CD4-positive, CD25-positive, alpha-beta regulatory T cell (primary cell): ENCODE data around the gene MSI2. TPM values are rescaled to one million over a fixed set of nuclear protein-coding genes. Genes with fewer than 3 reads are reported as not detected.

Source experiments
- ATAC-seq, 2 donors: fragments of 150-1000 bp; cut with Tn5 transposase; one replicate each; pipeline ENCODE4 v1.10.0; 2021; ENCODE audit warnings: low read depth in 2 of 2, moderate number of reproducible peaks in 2 of 2, moderate library complexity in 1 of 2
- DNase-seq, 3 donors: peaks; one replicate each; pipeline versions ENCODE4 v3.0.0 to v3.0.0-alpha.2; 2012 to 2022; ENCODE audit warnings: mixed read lengths in 1 of 3
- H3K27ac ChIP-seq: one replicate; pipeline ENCODE4 v1.7.0; 2013; ENCODE audit warnings: mild to moderate bottlenecking, low read length; ENCODE audit not compliant: insufficient read depth, poor library complexity, severe bottlenecking
- H3K27me3 ChIP-seq: one replicate; pipeline ENCODE4 v1.7.0; 2013; ENCODE audit warnings: low read length; ENCODE audit not compliant: control insufficient read depth, insufficient read depth
- H3K36me3 ChIP-seq: one replicate; pipeline ENCODE4 v1.7.0; 2013; ENCODE audit warnings: mild to moderate bottlenecking, low read length, moderate library complexity; ENCODE audit not compliant: control insufficient read depth, insufficient read depth
- H3K4me1 ChIP-seq: 2 replicates; pipeline ENCODE4 v1.7.0; 2013; ENCODE audit warnings: mild to moderate bottlenecking, low read length; ENCODE audit not compliant: insufficient read depth, control insufficient read depth, poor library complexity, severe bottlenecking
- H3K4me3 ChIP-seq: one replicate; pipeline ENCODE4 v1.7.0; 2013; ENCODE audit warnings: low read depth, mild to moderate bottlenecking, low read length, moderate library complexity
- H3K9me3 ChIP-seq, 2 experiments: 1 replicate in 1 of 2; 2 replicates in 1 of 2; pipeline ENCODE4 v1.7.0; 2013; ENCODE audit warnings: low read length in 2 of 2, mild to moderate bottlenecking in 1 of 2, moderate library complexity in 1 of 2; ENCODE audit not compliant: control insufficient read depth in 2 of 2
- H3K27ac Mint-ChIP-seq, 3 donors: one replicate each; pipeline ENCODE4 v1.8.0; 2020 to 2022; ENCODE audit warnings: mild to moderate bottlenecking in 3 of 3, mixed read lengths in 3 of 3, moderate library complexity in 2 of 3
- H3K27me3 Mint-ChIP-seq: one replicate; pipeline ENCODE4 v1.8.0; 2022; ENCODE audit warnings: mild to moderate bottlenecking, mixed read lengths
- H3K36me3 Mint-ChIP-seq: one replicate; pipeline ENCODE4 v1.8.0; 2020; ENCODE audit warnings: mixed read lengths
- H3K4me1 Mint-ChIP-seq, 4 donors: one replicate each; pipeline ENCODE4 v1.8.0; 2020 to 2022; ENCODE audit warnings: mixed read lengths in 4 of 4, mild to moderate bottlenecking in 1 of 4
- H3K4me3 Mint-ChIP-seq, 4 donors: one replicate each; pipeline ENCODE4 v1.8.0; 2020 to 2022; ENCODE audit warnings: mild to moderate bottlenecking in 4 of 4, mixed read lengths in 4 of 4, moderate library complexity in 3 of 4
- H3K9me3 Mint-ChIP-seq, 7 donors: one replicate each; pipeline ENCODE4 v1.8.0; 2020 to 2022; ENCODE audit warnings: mixed read lengths in 7 of 7, mild to moderate bottlenecking in 3 of 7, moderate library complexity in 2 of 7
- polyA plus RNA-seq, 4 donors: library from polyadenylated mRNA; unstranded; fragments of 300-500 nt; fragmentation: Illumina TruSeq; gene quantifications; one replicate each; pipeline ENCODE4 v1.2.3, GENCODE V29; 2021
- total RNA-seq: library from RNA; stranded (reverse); gene quantifications from one replicate; pipeline ENCODE4 v1.2.3, GENCODE V29; 2022

MSI2 gene
- total and polyA plus RNA-seq, 5 donors from 2014 or later: 3.2 to 177 (median 3.4) TPM

- H3K4me1 Mint-ChIP-seq: peaks cover 23 to 49% (median 33%) of the 10 kb centered on the region in 4 donors
Observed at GRCh38 chr17:57342963-57343589, 86.8 kb downstream of the MSI2 start.

GRCh38 chr17:57343717-57344116, 87.4 kb downstream of the MSI2 start:
- H3K36me3 ChIP-seq: peaks cover 15% of the 10 kb centered on the region
- peaks cover 4% of the 10 kb centered on the region for H3K4me1 ChIP-seq
- Mint-ChIP-seq H3K36me3 (peaks cover 49% of the 10 kb centered on the region), H3K9me3 (no peaks in the 10 kb centered on the region), H3K4me3 (no peak overlapping the region), H3K27ac (no peak overlapping the region), H3K27me3 (no peaks in the 10 kb centered on the region), H3K4me1 (peaks cover 23 to 54% (median 31%) of the 10 kb centered on the region in 4 donors)
- no peak overlapping the region for H3K4me3 ChIP-seq
- ATAC-seq: no peak
- H3K27ac ChIP-seq: no peak overlapping the region
- no peak for DNase-seq
- no peaks in the 10 kb centered on the region for H3K27me3 ChIP-seq
- H3K9me3 ChIP-seq: no peaks in the 10 kb centered on the region

More at GRCh38 chr17:57342963-57343589, 86.8 kb downstream of the MSI2 start:
- Histone ChIP-seq H3K4me1 (peaks cover 5% of the 10 kb centered on the region), H3K36me3 (peaks cover 10% of the 10 kb centered on the region), H3K27ac (no peak overlapping the region), H3K27me3 (no peaks in the 10 kb centered on the region), H3K4me3 (no peak overlapping the region), H3K9me3 (no peaks in the 10 kb centered on the region)
- DNase-seq (no peak), ATAC-seq (no peak)
- H3K27ac Mint-ChIP-seq: no peak overlapping the region
- H3K4me3 Mint-ChIP-seq: no peak overlapping the region
- no peaks in the 10 kb centered on the region for H3K9me3 Mint-ChIP-seq
- H3K27me3 Mint-ChIP-seq: no peaks in the 10 kb centered on the region
- H3K36me3 Mint-ChIP-seq: peaks cover 45% of the 10 kb centered on the region

DNA sequence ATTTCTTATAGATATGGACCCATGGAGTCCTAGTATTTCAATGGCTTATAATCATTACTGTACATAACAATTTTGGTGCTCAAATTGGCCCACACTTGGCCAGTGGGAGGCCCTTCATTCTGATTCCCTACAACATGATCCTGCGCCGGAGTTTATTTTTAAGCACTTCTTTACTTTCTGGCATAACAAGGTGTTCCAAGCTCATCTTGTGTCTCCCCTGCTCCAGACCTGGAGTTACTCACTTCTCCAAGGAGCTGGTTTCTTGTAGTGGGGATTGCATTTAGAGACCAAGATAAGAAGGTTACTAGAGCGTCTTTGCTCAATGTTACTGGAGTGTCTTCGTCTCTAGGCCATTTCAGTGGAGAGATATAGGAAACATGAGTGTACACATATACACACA, 87.9 kb downstream of the MSI2 start:
- no peak overlapping the region for H3K27ac Mint-ChIP-seq

GRCh38 chr17:57349541-57350247, 93.4 kb downstream of the MSI2 start:
- Histone ChIP-seq H3K36me3 (peaks cover 13% of the 10 kb centered on the region), H3K27me3 (no peaks in the 10 kb centered on the region), H3K4me1 (peaks cover 4% of the 10 kb centered on the region), H3K4me3 (no peak overlapping the region), H3K9me3 (no peaks in the 10 kb centered on the region), H3K27ac (no peak overlapping the region)
- H3K27ac Mint-ChIP-seq: peak overlapping the region in 1 of 3 donors; percentile 96
- DNase-seq (no peak), ATAC-seq (no peak)
- peak overlapping the region in 1 of 4 donors; percentile 45 for H3K4me3 Mint-ChIP-seq
- H3K27me3 Mint-ChIP-seq: no peaks in the 10 kb centered on the region
- H3K9me3 Mint-ChIP-seq: no peaks in the 10 kb centered on the region
- H3K4me1 Mint-ChIP-seq: peaks cover 18 to 50% (median 38%) of the 10 kb centered on the region in 4 donors
- peaks cover 48% of the 10 kb centered on the region for H3K36me3 Mint-ChIP-seq

More for the DNA sequence above, 87.9 kb downstream of the MSI2 start:
- DNase-seq: no peak
- H3K27ac ChIP-seq: no peak overlapping the region
- H3K4me1 Mint-ChIP-seq: peaks cover 20 to 56% (median 30%) of the 10 kb centered on the region in 4 donors
- peaks cover 15% of the 10 kb centered on the region for H3K36me3 ChIP-seq
- no peaks in the 10 kb centered on the region for H3K27me3 Mint-ChIP-seq
- no peak for ATAC-seq
- no peaks in the 10 kb centered on the region for H3K4me1 ChIP-seq
- H3K27me3 ChIP-seq: no peaks in the 10 kb centered on the region
- no peak overlapping the region for H3K4me3 Mint-ChIP-seq
- peaks cover 49% of the 10 kb centered on the region for H3K36me3 Mint-ChIP-seq
- no peaks in the 10 kb centered on the region for H3K9me3 ChIP-seq
- H3K9me3 Mint-ChIP-seq: no peaks in the 10 kb centered on the region
- no peak overlapping the region for H3K4me3 ChIP-seq

- H3K27ac Mint-ChIP-seq: peak overlapping the region in 2 of 3 donors; percentile 36 to 87
- H3K36me3 Mint-ChIP-seq: peaks cover 48% of the 10 kb centered on the region
- ATAC-seq (no peak), DNase-seq (no peak)
- Histone ChIP-seq H3K4me3 (no peak overlapping the region), H3K36me3 (peaks cover 13% of the 10 kb centered on the region), H3K27ac (no peak overlapping the region), H3K4me1 (peaks cover 9% of the 10 kb centered on the region), H3K9me3 (no peaks in the 10 kb centered on the region), H3K27me3 (no peaks in the 10 kb centered on the region)
- H3K4me1 Mint-ChIP-seq: peaks cover 23 to 56% (median 40%) of the 10 kb centered on the region in 4 donors
- no peaks in the 10 kb centered on the region for H3K27me3 Mint-ChIP-seq
- H3K9me3 Mint-ChIP-seq: no peaks in the 10 kb centered on the region
- H3K4me3 Mint-ChIP-seq: no peak overlapping the region
Observed at GRCh38 chr17:57350266-57350665, 93.9 kb downstream of the MSI2 start.

GRCh38 chr17:57352665-57353175, 96.4 kb downstream of the MSI2 start:
- peaks cover 14% of the 10 kb centered on the region for H3K36me3 ChIP-seq
- H3K4me1 Mint-ChIP-seq: peaks cover 26 to 78% (median 53%) of the 10 kb centered on the region in 4 donors
- ATAC-seq: no peak
- no peak overlapping the region for H3K4me3 Mint-ChIP-seq
- no peak overlapping the region for H3K27ac ChIP-seq
- H3K36me3 Mint-ChIP-seq: peaks cover 37% of the 10 kb centered on the region
- no peak overlapping the region for H3K4me3 ChIP-seq
- peak overlapping the region in 2 of 3 donors; percentile 29 to 61 for H3K27ac Mint-ChIP-seq
- H3K27me3 Mint-ChIP-seq: no peaks in the 10 kb centered on the region
- DNase-seq: no peak
- H3K9me3 Mint-ChIP-seq: no peaks in the 10 kb centered on the region
- no peaks in the 10 kb centered on the region for H3K27me3 ChIP-seq
- peaks cover 28% of the 10 kb centered on the region for H3K4me1 ChIP-seq
- no peaks in the 10 kb centered on the region for H3K9me3 ChIP-seq

GRCh38 chr17:57354673-57355072, 98.3 kb downstream of the MSI2 start:
- DNase-seq: peak in 1 of 3 donors; percentile 41
- Histone ChIP-seq H3K36me3 (peaks cover 5% of the 10 kb centered on the region), H3K9me3 (no peaks in the 10 kb centered on the region), H3K4me1 (peaks cover 32% of the 10 kb centered on the region), H3K4me3 (no peak overlapping the region), H3K27me3 (no peaks in the 10 kb centered on the region), H3K27ac (no peak overlapping the region)
- Mint-ChIP-seq H3K4me3 (peak overlapping the region in 3 of 4 donors; percentile 13 to 43 (median 18)), H3K36me3 (peaks cover 20% of the 10 kb centered on the region), H3K27ac (peak overlapping the region; percentile 61 to 75 (median 67)), H3K9me3 (no peaks in the 10 kb centered on the region), H3K27me3 (no peaks in the 10 kb centered on the region), H3K4me1 (peaks cover 20 to 81% (median 57%) of the 10 kb centered on the region in 4 donors)
- ATAC-seq: peak in 1 of 2 donors; percentile 40
